ENCODE data around the gene PRR36.

PRR36 gene

GRCh38 chr19:7819337-7819736 is 54.9 kb downstream of the PRR36 start:
- in situ Hi-C loops (cut with MboI; ENCODE audit: low sequenced_read_pairs) = loop anchor here (25.0 kb wide), 1 partner anchor 707 kb away; no protein-coding TSS in a partner anchor
- no peak overlapping the region for H3K4me3 ChIP-seq

DNA sequence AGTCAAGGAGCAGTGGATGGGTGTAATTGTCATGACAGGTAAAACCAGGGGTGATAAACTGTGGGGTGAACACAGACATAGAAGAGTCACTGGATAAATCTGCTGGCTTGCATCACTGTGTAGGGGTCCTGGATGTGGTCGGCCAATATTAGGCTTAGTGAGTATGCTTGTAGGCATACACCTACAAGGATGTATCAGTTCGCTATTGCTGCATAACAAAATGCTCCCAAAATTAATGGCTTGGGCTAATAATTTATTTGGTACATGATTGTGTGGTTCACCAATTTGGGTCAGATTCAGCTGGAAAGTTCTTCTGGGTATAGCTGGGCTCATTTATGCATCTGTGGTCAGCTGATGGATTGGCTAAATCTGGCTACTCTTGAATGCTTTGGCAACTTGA is 55.4 kb downstream of the PRR36 start:
- in situ Hi-C loops (cut with MboI; ENCODE audit: low sequenced_read_pairs) = loop anchor here (25.0 kb wide), 1 partner anchor 707 kb away; no protein-coding TSS in a partner anchor
- H3K9me3 ChIP-seq = 0 out of 2 replicates have a peak, but pooled peaks cover 4% of the 10 kb centered on the region
- H3K36me3 ChIP-seq (replicated peaks) = no peaks in the 10 kb centered on the region
- no peak for DNase-seq (ENCODE audit: low spot score in 2 of 2)
- H3K27me3 ChIP-seq (ENCODE audit: low read depth) = 0 out of 2 replicates have a peak, but pooled peaks cover 3% of the 10 kb centered on the region
- no peak overlapping the region for H3K4me3 ChIP-seq
- H3K4me1 ChIP-seq = no peaks in the 10 kb centered on the region

More at GRCh38 chr19:7819337-7819736, 54.9 kb downstream of the PRR36 start:
- DNase-seq (ENCODE audit: low spot score in 2 of 2) = no peak
- H3K9me3 ChIP-seq = 0 out of 2 replicates have a peak, but pooled peaks cover 4% of the 10 kb centered on the region
- 0 out of 2 replicates have a peak, but pooled peaks cover 3% of the 10 kb centered on the region for H3K27me3 ChIP-seq (ENCODE audit: low read depth)
- H3K36me3 ChIP-seq (replicated peaks) = no peaks in the 10 kb centered on the region
- H3K4me1 ChIP-seq = no peaks in the 10 kb centered on the region
